ENCODE data around the gene SENP5.

Gene SENP5

GRCh38 chr3:196883361-196883760 lies 15.6 kb downstream of the SENP5 start:
- DNase-seq (ENCODE audit: low read depth, low spot score), result no peak

GRCh38 chr3:196886144-196886543 lies 18.4 kb downstream of the SENP5 start:
- DNase-seq (ENCODE audit: low read depth, low spot score), result no peak

GRCh38 chr3:196889844-196890708 lies 22.4 kb downstream of the SENP5 start:
- DNase-seq (ENCODE audit: low read depth, low spot score), result no peak

- no peak for DNase-seq (ENCODE audit: low read depth, low spot score)
These were observed 27.0 kb downstream of the SENP5 start for GRCh38 chr3:196894557-196895295.

GRCh38 chr3:196896229-196896628 lies 28.5 kb downstream of the SENP5 start:
- DNase-seq (ENCODE audit: low read depth, low spot score), result no peak

GRCh38 chr3:196901768-196902167 lies 34.0 kb downstream of the SENP5 start:
- no peak for DNase-seq (ENCODE audit: low read depth, low spot score)

- no peak for DNase-seq (ENCODE audit: low read depth, low spot score)
These were observed 34.6 kb downstream of the SENP5 start for GRCh38 chr3:196902296-196902695.

GRCh38 chr3:196903740-196904139 lies 36.0 kb downstream of the SENP5 start:
- DNase-seq (ENCODE audit: low read depth, low spot score), result no peak

GRCh38 chr3:196914866-196915265 lies 47.1 kb downstream of the SENP5 start:
- DNase-seq (ENCODE audit: low read depth, low spot score), result no peak

- DNase-seq (ENCODE audit: low read depth, low spot score), result no peak
These were observed 47.7 kb downstream of the SENP5 start for GRCh38 chr3:196915375-196915774.

GRCh38 chr3:196916221-196916620 lies 48.5 kb downstream of the SENP5 start:
- DNase-seq (ENCODE audit: low read depth, low spot score), result no peak

GRCh38 chr3:196916995-196917394 lies 49.3 kb downstream of the SENP5 start:
- DNase-seq (ENCODE audit: low read depth, low spot score), result no peak

GRCh38 chr3:196918968-196919367 lies 51.2 kb downstream of the SENP5 start:
- DNase-seq (ENCODE audit: low read depth, low spot score), result no peak

- no peak for DNase-seq (ENCODE audit: low read depth, low spot score)
These were observed 53.0 kb downstream of the SENP5 start for GRCh38 chr3:196920733-196921132.

GRCh38 chr3:196927571-196928453 lies 60.1 kb downstream of the SENP5 start:
- no peak for DNase-seq (ENCODE audit: low read depth, low spot score)

GRCh38 chr3:196931157-196931556 lies 63.4 kb downstream of the SENP5 start:
- no peak for DNase-seq (ENCODE audit: low read depth, low spot score)

GRCh38 chr3:196931828-196932587 lies 64.3 kb downstream of the SENP5 start:
- no peak for DNase-seq (ENCODE audit: low read depth, low spot score)

- DNase-seq (ENCODE audit: low read depth, low spot score), result no peak
These were observed 64.9 kb downstream of the SENP5 start for GRCh38 chr3:196932600-196932999.

GRCh38 chr3:196936288-196936687 lies 68.6 kb downstream of the SENP5 start:
- no peak for DNase-seq (ENCODE audit: low read depth, low spot score)

GRCh38 chr3:196938124-196938523 lies 70.4 kb downstream of the SENP5 start:
- no peak for DNase-seq (ENCODE audit: low read depth, low spot score)

GRCh38 chr3:196938576-196938975 lies 70.9 kb downstream of the SENP5 start:
- no peak for DNase-seq (ENCODE audit: low read depth, low spot score)
